Stimulated activated CD4-positive, alpha-beta T cell treated with anti-CD3 and anti-CD28 coated beads, Interleukin-12 subunit alpha, Interleukin-12 subunit beta, amount 100 ng/mL, for 48 hours (primary cell): ENCODE data around the gene RFX7.

Experiments used
- DNase-seq, 3 donors: peaks; one replicate each; pipeline ENCODE4 v3.0.0-alpha.2; 2020; ENCODE audit warnings: low read depth in 2 of 3, low spot score in 1 of 3

Gene RFX7

GRCh38 chr15:56052395-56053045 lies 191.2 kb downstream of the RFX7 start:
- DNase-seq = no peak

GRCh38 chr15:56051676-56052075 lies 192.0 kb downstream of the RFX7 start:
- DNase-seq = no peak

DNA sequence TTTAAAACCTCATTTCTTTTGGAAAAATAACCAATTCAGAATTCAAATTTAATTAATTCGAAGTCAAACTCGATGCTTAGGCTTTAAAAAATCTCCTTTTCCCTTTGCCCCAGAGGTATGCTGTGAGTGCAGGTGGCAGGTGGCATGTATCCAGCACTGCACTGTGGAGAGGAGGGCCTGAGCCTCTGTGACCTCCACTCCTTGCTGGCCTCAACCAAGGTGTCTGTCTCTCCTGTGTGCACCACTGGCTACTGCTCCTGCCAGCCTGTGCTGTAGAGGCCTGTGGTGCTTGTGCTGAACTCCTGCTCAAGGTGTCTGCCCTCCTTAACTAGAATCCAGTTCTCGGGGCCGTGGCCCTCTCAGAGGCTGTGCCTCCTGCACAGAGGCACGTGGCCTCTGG lies 194.1 kb downstream of the RFX7 start:
- no peak for DNase-seq

GRCh38 chr15:56047354-56047753 lies 196.3 kb downstream of the RFX7 start:
- no peak for DNase-seq

DNA sequence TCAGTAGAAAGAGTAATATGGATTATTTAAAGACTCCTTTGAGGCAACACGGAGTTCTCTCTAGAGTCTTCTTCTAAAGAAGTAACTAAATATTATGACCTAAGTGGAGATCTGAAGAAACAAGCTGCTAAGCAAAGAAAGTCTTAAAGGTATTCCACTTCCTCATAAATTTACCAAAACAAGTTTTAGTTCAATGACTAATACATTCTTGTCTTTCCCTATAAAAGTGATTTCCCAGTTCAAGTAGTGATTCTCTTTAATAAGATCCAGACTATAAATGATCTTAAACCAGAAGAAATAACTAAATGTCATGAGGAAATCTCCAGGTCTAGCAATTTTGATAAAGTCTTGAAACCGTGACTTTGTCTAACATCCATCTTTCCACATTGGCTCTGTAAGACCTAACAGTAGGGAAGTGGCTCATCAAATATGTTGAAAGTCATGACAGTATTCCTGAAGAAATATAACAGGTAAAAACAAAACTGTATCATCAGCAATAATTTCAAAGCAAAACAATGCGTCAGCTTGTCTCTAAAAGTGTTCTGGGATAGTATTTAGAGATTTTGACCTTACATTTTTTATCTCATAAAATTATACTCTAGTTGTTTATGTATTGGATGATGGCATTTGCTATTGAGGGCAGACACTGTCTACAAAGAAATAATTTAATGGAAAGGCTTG lies 198.5 kb downstream of the RFX7 start:
- no peak for DNase-seq

- peak in 2 of 3 donors; percentile 14 to 45 for DNase-seq
Measured at GRCh38 chr15:56042982-56043980, 200.4 kb downstream of the RFX7 start.

- DNase-seq = no peak
Measured at GRCh38 chr15:56042498-56042897, 201.2 kb downstream of the RFX7 start.

DNA sequence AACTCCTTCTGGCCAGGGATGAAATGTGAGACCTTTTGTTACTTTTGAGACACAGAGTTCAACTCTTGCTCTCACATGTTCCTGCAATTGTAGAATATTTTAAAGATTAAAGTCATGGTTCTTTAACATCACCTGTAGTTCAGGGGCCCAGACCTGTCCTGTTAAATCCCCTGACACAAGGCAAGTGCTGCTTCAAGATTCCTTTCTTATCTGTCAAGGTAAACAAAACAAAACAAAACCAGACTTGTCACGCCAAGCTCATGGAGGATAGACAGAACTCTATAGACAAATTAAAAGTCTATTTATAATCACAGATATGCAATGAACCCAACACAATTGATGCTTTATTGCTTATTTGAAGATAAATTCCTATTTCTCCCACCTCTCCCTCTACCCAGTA lies 201.6 kb downstream of the RFX7 start:
- DNase-seq = no peak

- no peak for DNase-seq
Measured at GRCh38 chr15:56040081-56041035, 203.3 kb downstream of the RFX7 start.

DNA sequence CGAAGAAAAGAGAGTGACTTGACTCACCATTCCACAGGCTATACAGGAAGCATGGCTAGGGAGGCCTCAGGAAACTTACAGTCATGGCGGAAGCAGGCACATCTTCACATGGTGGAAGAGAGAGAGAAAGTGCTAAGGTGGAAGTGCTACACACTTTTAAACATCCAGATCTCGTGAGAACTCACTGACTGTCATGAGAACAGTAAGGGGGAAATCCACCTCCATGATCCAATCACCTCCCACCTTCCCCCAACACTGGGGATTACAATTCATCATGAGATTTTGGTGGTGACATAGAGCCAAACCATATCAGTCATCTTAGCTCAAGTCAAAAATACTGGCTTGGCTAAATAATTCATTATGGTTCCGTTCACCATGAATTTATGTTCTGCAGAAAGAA lies 205.0 kb downstream of the RFX7 start:
- DNase-seq = no peak

DNA sequence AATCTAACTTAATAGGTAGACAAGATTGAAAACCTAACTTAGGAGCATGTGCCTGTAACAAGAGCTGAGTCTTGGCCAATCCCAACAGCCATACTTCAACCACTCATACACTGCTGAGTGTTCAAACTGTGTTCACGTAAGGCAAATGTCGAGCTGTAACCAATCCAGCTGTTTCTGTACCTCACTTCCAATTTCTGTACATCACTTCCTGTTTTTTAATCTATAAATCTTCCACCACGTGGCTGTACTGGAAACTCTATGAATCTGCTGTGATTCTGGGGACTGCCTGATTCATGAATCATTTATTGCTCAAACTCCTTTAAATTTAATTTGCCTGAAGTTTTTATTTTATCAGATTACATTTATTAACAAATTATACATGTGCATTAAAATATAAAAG lies 205.7 kb downstream of the RFX7 start:
- no peak for DNase-seq
